Astrocyte (in vitro differentiated cells and primary cell): ENCODE data around the gene DNPEP.
A peak's percentile ranks its signal among the peaks of the same experiment; 100 is the strongest.

ENCODE experiments used
- CTCF ChIP-seq: IDR thresholded peaks from 2 replicates; pipeline ENCODE4 v1.5.1; 2011; ENCODE audit warnings: low read depth, mild to moderate bottlenecking, inconsistent platforms, low read length, moderate library complexity; ENCODE audit not compliant: insufficient read depth
- EZH2 ChIP-seq: IDR thresholded peaks from 2 replicates; pipeline ENCODE4 v1.6.1; 2012; ENCODE audit warnings: mild to moderate bottlenecking, low read length, inconsistent platforms; ENCODE audit not compliant: insufficient read depth

- peak; percentile 67 for TF ChIP-seq CTCF
- no peak for TF ChIP-seq EZH2
Measured at GRCh38 chr2:219352448-219353023, 35.2 kb downstream of the DNPEP start.
